Islet precursor cell (in vitro differentiated cells): ENCODE results near the gene LRRK1.
A peak's percentile ranks its signal among the peaks of the same experiment; 100 is the strongest.

Source experiments
- DNase-seq: peaks from one replicate; pipeline ENCODE4 v3.0.0-alpha.2; 2018

Gene LRRK1

DNA sequence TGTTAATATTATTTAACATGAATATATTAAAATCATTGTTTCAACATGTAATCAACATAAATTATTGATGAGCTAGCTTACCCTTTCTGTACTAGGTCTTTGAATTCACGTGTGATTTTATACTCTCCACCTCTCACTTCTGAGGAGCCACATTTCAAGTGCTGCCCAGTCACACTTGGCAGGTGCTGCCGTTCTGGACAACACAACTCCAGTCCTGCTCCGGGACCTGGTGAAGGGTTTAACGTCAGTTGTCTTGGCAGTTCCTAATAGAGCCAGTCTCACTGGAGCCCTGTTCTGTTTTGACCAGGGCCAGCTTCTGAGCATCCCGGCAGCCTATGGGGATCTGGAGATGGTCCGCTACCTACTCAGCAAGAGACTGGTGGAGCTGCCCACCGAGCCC, 64.1 kb downstream of the LRRK1 start:
- no peak for DNase-seq

- DNase-seq = no peak
Measured at GRCh38 chr15:100985401-100985800, 66.2 kb downstream of the LRRK1 start.

DNA sequence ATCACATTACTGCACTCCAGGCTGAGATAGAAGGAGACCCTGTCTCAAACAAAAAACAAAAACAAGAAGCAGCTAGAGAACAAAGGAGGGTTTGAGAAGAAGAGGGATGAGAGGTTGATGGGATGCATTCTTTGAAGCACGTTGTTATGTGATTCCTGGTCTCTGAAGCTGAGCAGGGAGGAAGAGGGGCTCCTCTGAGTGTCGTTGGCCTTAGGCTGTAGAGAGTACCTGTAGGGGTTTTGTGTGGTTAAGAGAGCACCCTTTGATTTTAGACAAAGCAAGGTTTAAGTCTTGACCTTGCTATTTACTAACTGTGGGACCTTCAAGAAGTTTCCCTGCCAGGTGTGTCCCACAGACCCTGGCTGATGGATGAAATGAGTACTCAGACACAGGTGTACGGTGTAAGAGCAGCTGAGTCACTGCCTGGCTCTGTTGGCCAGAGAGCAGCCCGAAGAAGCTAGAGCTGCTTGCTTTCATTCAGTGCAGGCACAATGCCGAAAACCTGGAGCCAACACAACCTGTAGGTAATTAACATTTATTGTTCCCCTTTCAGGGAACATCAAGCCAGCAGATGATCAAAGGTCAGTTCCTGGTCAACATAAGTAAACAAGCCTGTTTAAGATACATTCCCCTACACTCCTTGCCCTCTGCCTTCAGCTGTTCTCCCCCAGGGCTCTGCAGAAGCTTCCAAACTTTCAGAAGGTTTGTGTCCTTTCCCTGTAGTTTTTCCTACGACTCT, 67.2 kb downstream of the LRRK1 start:
- DNase-seq = peak; percentile 75

GRCh38 chr15:100987143-100987542, 68.0 kb downstream of the LRRK1 start:
- DNase-seq = no peak

DNA sequence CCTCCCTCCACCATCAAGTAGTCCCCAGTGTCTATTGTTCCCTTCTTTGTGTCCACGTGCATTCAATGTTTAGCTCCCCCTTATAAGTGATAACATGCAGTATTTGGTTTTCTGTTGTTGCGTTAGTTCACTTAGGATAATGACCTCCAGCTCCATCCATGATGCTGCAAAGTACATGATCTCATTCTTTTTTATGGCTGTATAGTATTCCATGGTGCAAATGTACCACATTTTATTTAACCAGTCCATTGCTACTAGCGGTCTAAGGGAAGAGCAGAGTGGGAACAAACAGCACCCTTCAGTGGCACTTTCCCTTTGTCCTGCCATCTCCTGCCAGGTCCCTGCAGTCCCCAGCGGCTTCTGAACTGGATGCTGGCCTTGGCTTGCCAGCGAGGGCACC, 69.1 kb downstream of the LRRK1 start:
- DNase-seq = no peak

DNA sequence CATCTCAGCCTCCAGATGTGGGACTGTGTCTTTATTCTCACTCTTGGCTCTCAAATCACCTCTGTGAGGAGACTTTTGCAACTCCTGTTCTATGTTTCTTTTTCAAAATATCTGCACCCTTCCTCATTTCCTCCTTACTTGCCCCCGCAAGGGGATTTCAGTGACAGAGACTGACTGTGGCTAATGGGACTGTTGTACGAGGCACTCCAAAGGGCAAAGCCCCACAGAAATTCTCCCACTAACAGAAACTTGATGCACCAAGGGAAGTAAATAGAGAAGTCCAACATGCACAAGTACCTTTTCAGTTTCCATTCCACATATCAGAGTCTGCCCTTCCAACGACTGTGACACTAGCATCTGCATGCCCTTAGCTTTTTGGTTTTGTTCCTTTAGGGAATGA, 69.7 kb downstream of the LRRK1 start:
- DNase-seq = no peak

GRCh38 chr15:100994597-100995446, 75.7 kb downstream of the LRRK1 start:
- DNase-seq = peak; percentile 43

GRCh38 chr15:100995471-100996430, 76.6 kb downstream of the LRRK1 start:
- DNase-seq = peak; percentile 50

DNA sequence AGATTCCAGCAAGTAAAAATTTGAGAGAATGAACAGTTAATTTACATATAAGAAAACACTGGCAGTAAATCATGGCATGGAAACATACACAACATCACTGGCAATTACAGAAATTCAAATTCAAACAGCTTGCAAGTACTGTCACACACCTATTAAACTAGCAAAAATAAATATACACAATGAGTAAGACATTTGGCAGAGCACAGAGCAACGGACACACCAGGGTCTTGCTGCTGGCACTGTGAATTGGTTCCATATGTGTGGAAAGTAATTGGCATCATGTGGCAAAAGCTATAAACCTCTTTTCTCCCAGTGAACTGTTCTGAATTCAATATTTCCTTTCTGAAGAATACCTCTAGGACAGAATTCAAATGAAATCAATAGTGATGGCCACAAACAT, 78.3 kb downstream of the LRRK1 start:
- DNase-seq = no peak

- DNase-seq = no peak
Measured at GRCh38 chr15:100998630-100999029, 79.5 kb downstream of the LRRK1 start.

GRCh38 chr15:100999369-100999768, 80.2 kb downstream of the LRRK1 start:
- DNase-seq = no peak

- peak; percentile 53 for DNase-seq
Measured at GRCh38 chr15:101000271-101000681, 81.1 kb downstream of the LRRK1 start.

GRCh38 chr15:101001056-101001455, 81.9 kb downstream of the LRRK1 start:
- DNase-seq = peak; percentile 15

DNA sequence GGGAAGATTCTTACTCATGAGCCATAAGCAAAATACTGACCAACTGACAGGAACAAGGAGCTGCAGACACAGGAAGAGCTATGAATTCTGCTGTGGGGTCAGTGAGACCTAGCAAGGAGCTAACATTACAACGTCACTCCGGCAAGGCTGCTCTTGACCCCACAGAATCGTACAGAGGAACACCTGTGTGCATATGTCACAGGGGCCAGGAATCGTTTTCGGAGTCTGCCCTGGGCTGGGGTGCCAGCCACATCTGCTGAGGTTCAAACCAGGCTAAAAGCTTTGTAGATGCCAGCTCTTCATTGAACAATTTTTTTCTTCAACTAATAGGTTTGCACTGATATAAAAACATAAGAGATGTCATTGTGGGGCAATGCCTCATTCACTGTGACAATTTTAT, 82.6 kb downstream of the LRRK1 start:
- DNase-seq = no peak

- peak; percentile 4 for DNase-seq
Measured at GRCh38 chr15:101003081-101003480, 83.9 kb downstream of the LRRK1 start.

DNA sequence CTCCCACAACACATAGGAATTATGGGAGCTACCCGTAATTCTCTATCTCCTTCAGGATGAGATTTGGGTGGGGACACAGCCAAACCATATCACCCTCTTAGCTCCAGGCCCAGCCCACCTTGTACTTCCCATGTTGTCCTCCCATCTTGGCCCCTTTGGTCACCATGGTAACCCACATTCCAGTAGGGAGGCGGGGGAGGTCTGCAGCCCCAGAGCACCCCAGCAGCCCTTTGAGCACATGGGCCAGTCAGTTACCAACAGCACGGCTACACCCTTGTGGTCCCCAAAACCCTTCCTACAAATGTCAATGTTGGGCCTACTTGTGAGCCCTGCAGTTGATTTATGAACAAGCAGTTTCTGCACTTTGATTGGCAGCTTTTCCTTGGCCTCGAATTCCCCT, 84.5 kb downstream of the LRRK1 start:
- peak; percentile 18 for DNase-seq

DNA sequence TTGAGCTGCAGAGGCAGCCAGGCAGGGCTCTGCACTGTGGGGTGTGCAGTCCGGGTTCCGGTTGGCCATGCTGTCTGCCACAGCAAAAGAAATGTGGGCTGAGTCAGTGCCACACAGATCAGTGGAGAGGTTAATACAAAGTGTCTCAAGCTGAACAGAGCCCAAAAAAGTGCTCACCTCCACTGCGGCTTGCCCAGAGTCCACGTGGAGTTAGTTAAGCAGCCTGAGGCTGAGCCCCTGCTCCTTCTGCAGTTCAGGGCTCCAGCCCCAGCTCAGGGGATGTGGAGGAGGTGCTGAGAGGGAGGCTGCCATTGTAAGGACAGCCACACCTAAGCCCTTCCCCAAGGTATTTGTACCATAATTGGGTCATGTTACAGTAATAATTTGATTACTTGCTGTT, 85.3 kb downstream of the LRRK1 start:
- peak; percentile 23 for DNase-seq

DNA sequence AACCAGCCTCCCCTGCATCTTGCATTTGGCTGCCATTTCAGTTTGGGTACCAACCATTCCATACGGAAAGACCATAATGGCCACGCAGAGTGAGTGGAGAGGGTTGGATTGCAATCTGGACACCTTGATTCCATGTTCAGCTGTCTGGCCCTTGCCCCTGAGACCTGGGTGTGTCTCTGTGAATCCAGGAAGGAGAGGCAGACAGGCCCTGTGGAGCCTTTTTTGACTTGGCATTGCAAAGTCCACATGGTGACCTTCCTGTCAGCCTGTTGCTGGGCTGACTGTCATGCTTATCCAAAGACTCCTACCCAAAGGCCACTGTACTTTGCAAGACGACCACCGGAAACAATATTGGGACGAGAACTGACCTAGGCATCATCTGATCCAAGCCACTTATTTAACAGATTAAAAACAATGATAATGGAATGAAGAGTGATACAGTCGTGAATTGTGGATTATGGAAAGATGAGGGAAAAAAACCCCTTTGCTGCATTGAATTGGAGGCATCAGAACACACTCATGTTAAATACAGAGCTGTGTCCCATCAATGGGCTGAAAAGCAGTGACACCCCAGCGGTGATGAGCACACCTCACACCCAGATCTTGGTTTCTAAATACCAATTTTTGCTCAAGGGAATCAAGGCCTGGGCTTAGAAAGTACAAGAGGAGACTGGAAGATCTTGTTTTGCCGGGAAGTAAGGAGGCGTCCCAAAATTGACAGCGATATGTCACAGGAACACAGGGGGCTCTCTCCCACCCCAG, 86.0 kb downstream of the LRRK1 start:
- peak; percentile 18 for DNase-seq

GRCh38 chr15:101006931-101007691, 88.0 kb downstream of the LRRK1 start:
- DNase-seq = peak; percentile 88

GRCh38 chr15:101008158-101009139, 89.3 kb downstream of the LRRK1 start:
- DNase-seq = peak; percentile 93
